BLaER1 treated with 17β-estradiol and CSF1 and Interleukin-3, amounts not matched to agents 10 nM and 100 nM (cell line): Measurements from ENCODE around the gene HAND2.

ENCODE experiments used
- H3K27ac ChIP-seq, 11 experiments: shearing (Covaris generic); formaldehyde crosslinking; 2 replicates each; pipeline ENCODE4 v1.8.1; 2022
- H3K27me3 ChIP-seq, 11 experiments: shearing (Covaris generic); formaldehyde crosslinking; 2 replicates each; pipeline ENCODE4 v1.8.1; 2022
- H3K36me3 ChIP-seq, 11 experiments: shearing (Covaris generic); formaldehyde crosslinking; 2 replicates each; pipeline ENCODE4 v1.8.1; 2022
- H3K4me1 ChIP-seq, 10 experiments: shearing (Covaris generic); formaldehyde crosslinking; 2 replicates each; pipeline ENCODE4 v1.8.1; 2022
- H3K4me2 ChIP-seq, 11 experiments: shearing (Covaris generic); formaldehyde crosslinking; 2 replicates each; pipeline ENCODE4 v1.8.1; 2022
- H3K4me3 ChIP-seq, 10 experiments: shearing (Covaris generic); formaldehyde crosslinking; 2 replicates each; pipeline ENCODE4 v1.8.1; 2022
- H3K9ac ChIP-seq, 11 experiments: shearing (Covaris generic); formaldehyde crosslinking; 2 replicates each; pipeline ENCODE4 v1.8.1; 2022
- H3K9me3 ChIP-seq, 11 experiments: shearing (Covaris generic); formaldehyde crosslinking; replicated peaks in 1 of 11; 2 replicates each; pipeline ENCODE4 v1.8.1; 2022
- H4K20me1 ChIP-seq, 11 experiments: shearing (Covaris generic); formaldehyde crosslinking; 2 replicates each; pipeline ENCODE4 v1.8.1; 2022
- Cebpa-rat ChIP-seq, 11 experiments: shearing (Covaris generic); IDR thresholded peaks; 2 replicates each; pipeline ENCODE4 v1.8.1; 2022

Gene HAND2

DNA sequence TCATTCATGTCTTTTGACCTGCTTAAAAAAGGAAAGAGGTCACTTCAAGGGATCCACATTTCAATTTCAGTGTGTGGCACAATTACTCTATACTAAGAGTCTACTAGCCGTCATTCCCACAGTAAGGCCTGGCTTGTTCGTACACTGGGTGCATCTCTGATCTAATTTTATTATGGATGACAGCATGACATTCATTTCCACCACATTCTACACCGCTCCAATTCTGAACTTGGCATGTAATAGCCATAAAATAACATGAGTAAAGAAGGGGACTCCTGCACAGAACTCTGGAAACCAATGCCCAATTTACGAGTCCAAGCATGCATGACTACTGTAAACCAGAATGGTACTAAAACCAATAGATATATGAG is 51.1 kb downstream of the HAND2 start:
- H4K20me1 ChIP-seq = no peaks in the 10 kb centered on the region
- no peak for TF ChIP-seq Cebpa-rat (IDR thresholded peaks at IDR 0.05)
- H3K27ac ChIP-seq = no peak overlapping the region
- peaks cover 0 to 9% (median 4%) of the 10 kb centered on the region in 10 experiments; a peak in 4 of 20 replicates for H3K4me1 ChIP-seq
- no peak overlapping the region for H3K4me2 ChIP-seq
- no peak overlapping the region for H3K9ac ChIP-seq
- H3K36me3 ChIP-seq = peaks cover 0 to 6% (median 0%) of the 10 kb centered on the region in 11 experiments; a peak in 2 of 22 replicates
- no peak overlapping the region for H3K4me3 ChIP-seq
- peaks cover 0 to 13% (median 0%) of the 10 kb centered on the region in 11 experiments; a peak in 1 of 22 replicates for H3K9me3 ChIP-seq
- H3K27me3 ChIP-seq = no peaks in the 10 kb centered on the region

DNA sequence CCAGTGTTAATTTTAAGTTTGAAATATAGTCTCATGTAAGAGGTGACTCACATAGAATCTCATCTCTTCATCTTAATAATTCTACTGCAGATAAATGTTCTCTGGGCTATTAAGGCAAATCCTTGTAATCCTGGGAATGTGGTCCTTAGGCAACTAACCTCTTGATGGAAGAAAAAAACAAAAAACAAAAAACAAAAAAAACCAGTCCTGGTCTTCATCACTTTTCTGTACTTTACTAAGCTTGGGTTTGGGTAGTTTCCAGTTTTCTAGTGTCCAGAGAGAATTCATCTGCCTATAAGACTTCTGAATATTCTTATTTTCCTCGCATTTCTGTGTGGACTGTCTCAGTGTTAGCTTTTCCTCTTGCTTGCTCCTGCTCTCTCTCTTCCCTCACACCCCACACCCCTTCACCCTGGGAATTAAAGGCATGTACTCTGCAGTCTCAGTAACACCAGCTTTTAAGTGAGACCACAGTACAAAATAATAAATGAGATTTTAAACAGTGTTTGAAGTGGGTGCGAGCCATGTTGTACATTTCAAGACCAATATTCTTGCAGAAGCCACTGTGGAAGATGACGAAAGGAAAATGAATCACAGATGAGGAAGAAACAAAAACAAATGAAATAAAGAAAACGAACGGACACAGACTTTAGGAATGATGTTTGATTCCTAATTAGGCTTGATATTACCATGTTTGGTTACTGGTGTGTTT is 51.7 kb downstream of the HAND2 start:
- H3K4me2 ChIP-seq = no peak overlapping the region

DNA sequence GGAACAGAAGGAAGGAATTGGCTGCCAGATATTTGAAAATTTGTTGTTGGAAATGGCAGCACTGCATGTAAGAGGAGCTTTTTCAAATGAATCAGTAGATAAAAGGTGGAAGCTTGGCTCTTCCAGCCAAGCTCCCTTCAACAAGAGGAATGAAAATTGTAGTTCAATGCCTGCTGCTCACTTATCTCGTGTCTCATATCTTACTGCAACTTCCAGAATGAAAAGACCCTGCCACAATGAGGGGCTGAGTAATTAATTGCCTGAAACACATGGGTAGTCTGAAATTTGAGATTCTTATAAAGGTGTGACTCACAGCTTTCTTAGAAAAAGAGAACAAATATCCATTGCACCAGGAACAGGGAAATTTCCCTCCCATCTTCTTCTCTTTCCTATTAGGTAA is 53.0 kb downstream of the HAND2 start:
- Histone ChIP-seq H3K4me2 (no peak overlapping the region), H3K9me3 (0 out of 22 replicates have a peak, but pooled peaks cover 0 to 9% (median 0%) of the 10 kb centered on the region in 11 experiments), H4K20me1 (no peaks in the 10 kb centered on the region), H3K27me3 (no peaks in the 10 kb centered on the region), H3K36me3 (peaks cover 0 to 6% (median 0%) of the 10 kb centered on the region in 11 experiments; a peak in 2 of 22 replicates), H3K27ac (no peak overlapping the region), H3K9ac (no peak overlapping the region), H3K4me3 (no peak overlapping the region), H3K4me1 (peaks cover 0 to 9% (median 4%) of the 10 kb centered on the region in 10 experiments; a peak in 4 of 20 replicates)
- no peak for TF ChIP-seq Cebpa-rat (IDR thresholded peaks at IDR 0.05)

More for the DNA sequence above, 51.7 kb downstream of the HAND2 start:
- Histone ChIP-seq H3K36me3 (peaks cover 0 to 6% (median 0%) of the 10 kb centered on the region in 11 experiments; a peak in 2 of 22 replicates), H3K4me3 (no peak overlapping the region), H3K4me1 (peaks cover 0 to 9% (median 4%) of the 10 kb centered on the region in 10 experiments; a peak in 4 of 20 replicates), H3K9me3 (peaks cover 0 to 13% (median 0%) of the 10 kb centered on the region in 11 experiments; a peak in 1 of 22 replicates), H4K20me1 (no peaks in the 10 kb centered on the region), H3K27me3 (no peaks in the 10 kb centered on the region), H3K9ac (no peak overlapping the region), H3K27ac (no peak overlapping the region)
- no peak for TF ChIP-seq Cebpa-rat (IDR thresholded peaks at IDR 0.05)
